GM12878 (cell line): ENCODE measurements around the gene C6orf89. TPM values are rescaled to one million over a fixed set of nuclear protein-coding genes. Genes with fewer than 3 reads are reported as not detected.
A peak's percentile ranks its signal among the peaks of the same experiment; 100 is the strongest.

Source experiments
- ATF2 ChIP-seq: IDR thresholded peaks from 2 replicates; pipeline ENCODE4 v1.6.1; 2012; ENCODE audit warnings: low read length, inconsistent platforms
- CBX5 ChIP-seq: sonication (generic); IDR thresholded peaks from 2 replicates; pipeline ENCODE4 v1.6.1; 2016; ENCODE audit warnings: low read depth, moderate library complexity, mild to moderate bottlenecking, inconsistent platforms
- CHD1 ChIP-seq: IDR thresholded peaks from 2 replicates; pipeline ENCODE4 v1.6.1; 2012; ENCODE audit warnings: low read depth, low read length, improper control_type of control experiment
- CREM ChIP-seq: IDR thresholded peaks from 2 replicates; pipeline ENCODE4 v1.6.1; 2014; ENCODE audit warnings: antibody characterized with exemption, low read depth
- CTCF ChIP-seq, 3 experiments: IDR thresholded peaks in 2 of 3; conservative IDR thresholded peaks in 1 of 3; 2 replicates each; pipeline ENCODE4 v1.5.1; 2011; ENCODE audit warnings: low read depth in 3 of 3, low read length in 3 of 3, mild to moderate bottlenecking in 3 of 3, control low read depth in 2 of 3, moderate library complexity in 2 of 3, inconsistent platforms in 1 of 3, mixed read lengths in 1 of 3; ENCODE audit not compliant: control insufficient read depth in 2 of 3, insufficient read depth in 1 of 3; ENCODE audit errors: extremely low read depth in 1 of 3
- E2F4 ChIP-seq: IDR thresholded peaks from 2 replicates; pipeline ENCODE4 v1.6.1; 2012; ENCODE audit warnings: low read depth, low read length, improper control_type of control experiment
- IKZF1 ChIP-seq: fragments of 450-650 bp; conservative IDR thresholded peaks from 2 replicates; pipeline ENCODE4 v1.6.1; 2017; ENCODE audit warnings: antibody characterized with exemption, mild to moderate bottlenecking
- IKZF2 ChIP-seq, 2 experiments: fragments of 450-650 bp; IDR thresholded peaks; 2 replicates each; pipeline ENCODE4 v1.6.1; 2017; ENCODE audit warnings: mild to moderate bottlenecking in 2 of 2, moderate library complexity in 2 of 2
- IRF4 ChIP-seq: IDR thresholded peaks from 2 replicates; pipeline ENCODE4 v1.6.1; 2011; ENCODE audit warnings: low read depth, low read length
- NRF1 ChIP-seq: conservative IDR thresholded peaks from 2 replicates; pipeline ENCODE4 v1.6.1; 2011; ENCODE audit warnings: mild to moderate bottlenecking, low read depth, low read length, improper control_type of control experiment
- PAX5 ChIP-seq: IDR thresholded peaks from 2 replicates; pipeline ENCODE4 v1.6.1; 2011; ENCODE audit warnings: low read depth, low read length, borderline replicate concordance
- POU2F2 ChIP-seq: IDR thresholded peaks from 3 replicates; pipeline ENCODE4 v1.6.1; 2011; ENCODE audit warnings: low read depth, mild to moderate bottlenecking, low read length, borderline replicate concordance
- SMAD5 ChIP-seq: IDR thresholded peaks from 2 replicates; pipeline ENCODE4 v1.6.1; 2016; ENCODE audit warnings: antibody characterized with exemption, low read depth
- USF2 ChIP-seq: IDR thresholded peaks from 2 replicates; pipeline ENCODE4 v1.6.1; 2011; ENCODE audit warnings: low read depth, low read length, improper control_type of control experiment, borderline replicate concordance
- ZBTB33 ChIP-seq: fragments of 450-650 bp; IDR thresholded peaks from 2 replicates; pipeline ENCODE4 v1.6.1; 2017; ENCODE audit warnings: mild to moderate bottlenecking
- ZNF24 ChIP-seq: fragments of 450-650 bp; IDR thresholded peaks from 2 replicates; pipeline ENCODE4 v1.6.1; 2017; ENCODE audit warnings: antibody characterized with exemption, mild to moderate bottlenecking
- ZNF687 ChIP-seq: fragments of 450-650 bp; IDR thresholded peaks from 2 replicates; pipeline ENCODE4 v1.6.1; 2017; ENCODE audit warnings: mild to moderate bottlenecking, moderate library complexity
- polyA plus RNA-seq, 11 experiments: library from polyadenylated mRNA; depleted of rRNA in 4 of 11; unstranded in 6 of 11; stranded (reverse) in 5 of 11; fragments of >200 nt; fragmentation: Nextera tagmentation in 4 of 11; fragmentation: Illumina TruSeq in 1 of 11; extraction: Ambion mirVana in 4 of 11; extraction: Trizol in 1 of 11; gene quantifications; 1 replicate in 1 of 11; 2 replicates in 10 of 11; pipeline versions ENCODE4 v1.2.1 to v1.2.3, GENCODE V29; 2011 to 2016; ENCODE audit warnings: inconsistent platforms in 2 of 11, missing spikeins in 2 of 11, low read depth in 1 of 11
- total RNA-seq, 4 experiments: library from RNA; depleted of rRNA in 3 of 4; stranded (reverse); fragments of >200 nt in 3 of 4; fragmentation: Illumina TruSeq in 1 of 4; extraction: Trizol in 1 of 4; gene quantifications; 2 replicates each; pipeline versions ENCODE4 v1.2.1 to v1.2.3, GENCODE V29; 2013 to 2021

Gene C6orf89
- total and polyA plus RNA-seq, 10 of the 15 experiments (the other 5 are each of a cell fraction or from before 2014, with no cell fraction given), result 10.8 to 42.7 (median 28.6) TPM

- TF ChIP-seq CTCF (IDR thresholded peaks at IDR 0.05 in 2 of 3, conservative IDR thresholded peaks at IDR 0.05 in 1 of 3; ENCODE audit: control insufficient read depth in 2 of 3, extremely low read depth in 1 of 3, insufficient read depth in 1 of 3, low read depth in 3 of 3, low read length in 3 of 3) (peak; percentile 72 to 83 (median 79)), ZNF24 (0 out of 2 replicates have a peak, but pooled peaks have one; percentile 18), ATF2 (no peak), POU2F2 (peak; percentile 52; the same call in 2 of the 3 replicates), E2F4 (no peak), IKZF1 (peak; percentile 95), CHD1 (no peak), USF2 (no peak), IRF4 (peak; percentile 16; the same call in 1 of the 2 replicates), CBX5 (0 out of 2 replicates have a peak, but pooled peaks have one; percentile 25), PAX5 (peak; percentile 36; the same call in 1 of the 2 replicates), SMAD5 (no peak), ZBTB33 (no peak), ZNF687 (peak; percentile 81), NRF1 (no peak), IKZF2 (IDR thresholded peaks at IDR 0.05) (peak in 1 of 2 experiments; percentile 41; a peak in 2 of 4 replicates), CREM (peak; percentile 78)
Measured at GRCh38 chr6:36885461-36886401, at the start of gene C6orf89 (continued).
